Middle frontal gyrus (tissue), 1 donor: ENCODE data around the gene ELSPBP1.
"Not testable (repeated sequence)": the region's sequence is repeated elsewhere in the genome, so short reads cannot be mapped to it uniquely, and the experiment has no call there.

ENCODE experiments used
- DNase-seq: peaks from one replicate; pipeline ENCODE4 v3.0.0-alpha.2; 2015; ENCODE audit warnings: low spot score; ENCODE audit errors: extremely low spot score

Gene ELSPBP1

DNA sequence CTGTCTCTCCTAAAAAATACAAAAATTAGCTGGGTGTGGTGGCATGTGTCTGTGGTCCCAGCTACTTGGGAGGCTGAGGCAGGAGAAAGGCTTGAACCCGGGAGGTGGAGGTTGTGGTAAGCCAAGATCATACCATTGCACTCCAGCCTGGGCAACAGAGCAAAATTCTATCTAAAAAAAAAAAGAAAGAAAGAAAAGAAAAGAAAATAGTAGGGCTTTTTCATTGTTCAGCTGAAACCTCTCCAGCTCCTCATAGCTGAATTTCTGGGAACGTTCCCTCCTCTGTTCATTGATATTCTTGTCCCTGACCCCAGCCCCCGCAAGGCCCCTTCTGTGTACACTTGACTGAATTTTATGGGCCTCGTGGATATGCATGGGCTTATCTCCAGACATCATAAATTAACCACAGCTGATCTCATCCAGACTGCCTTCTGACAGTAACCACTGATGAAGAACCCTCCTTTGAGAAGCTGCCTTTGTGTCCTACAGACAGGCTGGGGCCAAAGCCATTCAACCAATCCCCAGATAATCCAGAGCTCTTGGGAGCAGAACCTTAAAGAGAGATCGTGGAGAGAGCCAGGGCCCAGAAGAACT lies at the start of gene ELSPBP1:
Gene ELSPBP1 (plus strand): TSS at position 424 of the 594 bp plus-strand sequence. CDS start 14,036 bp downstream, outside the sequence.
- DNase-seq: no peak

GRCh38 chr19:47949852-47950521 lies 44.4 kb upstream of the ELSPBP1 start:
- not testable (repeated sequence) for DNase-seq

- not testable (repeated sequence) for DNase-seq
Measured at GRCh38 chr19:47952132-47952531, 42.3 kb upstream of the ELSPBP1 start.

- not testable (repeated sequence) for DNase-seq
Measured at GRCh38 chr19:47955936-47956335, 38.5 kb upstream of the ELSPBP1 start.

- DNase-seq: no peak
Measured at GRCh38 chr19:47973529-47973928, 20.9 kb upstream of the ELSPBP1 start.

DNA sequence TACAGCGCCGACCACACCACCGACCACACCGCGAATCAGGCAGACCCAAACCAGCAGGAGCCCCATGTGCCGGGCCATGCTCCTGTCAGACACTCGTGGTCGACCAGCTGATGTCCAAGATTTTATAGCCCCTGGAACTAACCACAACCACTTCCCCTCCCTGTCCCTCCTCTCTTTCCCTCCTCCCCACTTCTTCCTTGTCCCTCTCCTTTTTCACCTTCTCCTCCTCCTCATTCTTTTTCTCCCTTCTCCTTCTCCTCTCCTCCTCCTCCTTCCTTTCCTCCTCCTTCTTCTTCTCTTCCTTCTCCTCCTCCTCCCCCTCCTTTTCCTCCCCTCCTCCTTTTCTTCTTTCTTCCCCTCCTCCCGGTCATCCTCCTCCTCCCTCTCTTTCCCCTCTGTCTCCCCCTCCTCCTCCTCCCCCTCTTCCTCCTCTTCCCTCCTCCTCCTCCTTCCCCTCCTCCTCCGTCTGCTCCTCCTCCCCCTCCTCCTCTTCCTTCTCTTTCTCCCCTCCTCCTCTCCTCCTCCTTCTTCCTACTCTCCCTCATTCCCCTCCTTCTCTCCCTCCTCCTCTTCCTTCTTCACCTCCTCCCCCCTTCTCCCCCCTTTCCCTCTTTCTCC lies 3.1 kb upstream of the ELSPBP1 start:
- no peak for DNase-seq

DNA sequence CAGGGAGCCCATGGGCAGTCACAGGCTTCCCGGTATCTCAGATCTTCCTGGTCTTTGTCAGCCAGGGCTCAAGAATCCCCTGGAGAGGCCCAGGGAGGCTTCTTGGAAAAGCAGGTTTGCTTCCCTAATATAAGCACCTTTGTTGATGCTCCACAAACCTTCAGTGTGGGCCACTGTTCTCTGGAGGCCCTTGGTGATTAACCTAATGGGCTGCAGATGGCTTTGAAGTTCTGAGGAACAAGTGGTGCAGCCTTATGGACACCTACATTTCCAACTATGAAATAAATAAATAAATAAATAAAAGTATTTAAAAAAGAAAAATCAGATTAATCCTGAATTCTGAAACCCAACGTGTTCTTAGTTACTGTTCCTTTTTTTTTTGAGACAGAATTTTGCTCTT lies 2.4 kb upstream of the ELSPBP1 start, which contains the start of gene BSPH1:
Gene BSPH1 (minus strand): TSS at position 101 of the 400 bp plus-strand sequence. CDS start 89 bp downstream, at position 12.
- DNase-seq: no peak

DNA sequence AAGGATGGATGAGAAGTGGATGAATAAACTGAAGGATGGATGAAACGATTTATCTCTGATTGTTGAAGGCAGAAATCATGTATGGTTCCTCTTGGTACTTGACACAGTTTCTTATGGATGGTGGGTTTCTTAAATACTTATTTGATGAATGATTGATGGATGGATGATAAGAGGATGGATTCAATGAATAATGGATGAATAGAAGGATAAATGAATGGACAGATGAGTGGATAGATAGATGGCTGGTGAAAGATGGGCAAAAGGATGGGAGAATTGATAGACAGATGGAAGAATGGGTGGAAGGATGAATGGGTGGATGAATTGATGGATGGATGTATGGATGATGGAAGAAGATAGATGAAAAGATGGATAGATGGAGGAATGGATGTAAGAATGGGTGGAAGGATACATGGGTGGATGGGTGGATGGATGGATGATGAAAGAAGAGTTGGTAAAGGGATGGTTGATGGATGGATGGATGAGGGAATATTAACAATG lies 1.8 kb downstream of the ELSPBP1 start:
- no peak for DNase-seq

- no peak for DNase-seq
Measured at GRCh38 chr19:47998800-47999199, 4.4 kb downstream of the ELSPBP1 start.

DNA sequence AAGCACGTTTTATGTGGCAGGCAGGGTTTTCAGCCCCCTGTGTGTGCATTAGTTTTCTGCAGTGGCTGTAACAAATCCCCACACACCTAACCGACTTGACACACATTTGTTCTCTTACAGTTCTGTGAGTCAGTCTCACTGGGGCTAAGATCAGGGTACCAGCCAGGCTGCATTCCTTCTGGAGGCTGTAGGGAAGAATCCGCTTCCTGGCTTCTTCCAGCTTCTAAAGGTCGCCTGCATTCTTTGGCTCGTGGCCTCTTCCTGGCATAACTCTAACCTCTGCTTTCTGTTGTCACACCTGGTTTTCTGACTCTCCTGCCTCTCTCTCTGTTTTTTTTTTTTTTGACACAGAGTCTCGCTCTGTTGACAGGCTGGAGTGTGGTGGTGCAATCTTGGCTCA lies 6.4 kb downstream of the ELSPBP1 start:
- no peak for DNase-seq

DNA sequence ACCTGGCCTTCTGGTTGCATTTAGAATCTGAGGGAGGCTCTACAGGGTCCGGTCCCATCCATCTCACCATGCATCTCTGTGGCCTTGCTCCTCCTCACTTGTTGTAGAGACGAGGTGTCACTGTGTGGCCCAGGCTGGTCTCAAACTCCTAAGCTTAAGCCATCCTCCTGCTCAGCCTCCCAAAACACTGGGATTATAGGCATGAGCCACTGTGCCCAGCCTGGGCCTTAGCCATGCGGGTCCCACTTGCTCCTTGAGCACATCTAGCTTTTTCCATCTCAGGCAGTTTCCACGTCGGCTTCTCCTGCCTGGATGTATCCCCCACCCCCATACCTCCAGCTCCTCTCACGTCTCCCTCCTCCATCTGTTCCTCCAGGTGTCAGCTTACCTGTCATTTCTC lies 9.8 kb downstream of the ELSPBP1 start:
- DNase-seq: no peak

DNA sequence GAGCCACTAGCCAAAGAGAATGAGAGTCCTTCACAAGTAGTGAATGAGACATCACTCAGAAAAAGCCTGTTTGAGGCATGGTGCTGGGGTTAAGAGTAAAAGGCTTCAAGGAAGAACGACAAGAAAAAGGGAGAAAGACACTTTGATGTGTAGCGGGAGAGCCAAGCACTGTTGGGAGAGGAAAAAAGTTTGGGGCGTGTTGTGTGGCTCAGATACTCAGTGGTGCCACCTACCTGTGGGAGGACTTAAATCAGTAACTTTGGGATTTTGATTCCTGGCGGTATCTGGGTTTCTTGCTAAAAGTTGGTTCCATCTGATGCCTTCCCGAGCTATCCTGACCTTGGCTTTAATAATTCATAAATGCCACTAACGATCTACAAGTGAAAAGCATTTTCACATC lies 12.3 kb downstream of the ELSPBP1 start:
- DNase-seq: no peak

DNA sequence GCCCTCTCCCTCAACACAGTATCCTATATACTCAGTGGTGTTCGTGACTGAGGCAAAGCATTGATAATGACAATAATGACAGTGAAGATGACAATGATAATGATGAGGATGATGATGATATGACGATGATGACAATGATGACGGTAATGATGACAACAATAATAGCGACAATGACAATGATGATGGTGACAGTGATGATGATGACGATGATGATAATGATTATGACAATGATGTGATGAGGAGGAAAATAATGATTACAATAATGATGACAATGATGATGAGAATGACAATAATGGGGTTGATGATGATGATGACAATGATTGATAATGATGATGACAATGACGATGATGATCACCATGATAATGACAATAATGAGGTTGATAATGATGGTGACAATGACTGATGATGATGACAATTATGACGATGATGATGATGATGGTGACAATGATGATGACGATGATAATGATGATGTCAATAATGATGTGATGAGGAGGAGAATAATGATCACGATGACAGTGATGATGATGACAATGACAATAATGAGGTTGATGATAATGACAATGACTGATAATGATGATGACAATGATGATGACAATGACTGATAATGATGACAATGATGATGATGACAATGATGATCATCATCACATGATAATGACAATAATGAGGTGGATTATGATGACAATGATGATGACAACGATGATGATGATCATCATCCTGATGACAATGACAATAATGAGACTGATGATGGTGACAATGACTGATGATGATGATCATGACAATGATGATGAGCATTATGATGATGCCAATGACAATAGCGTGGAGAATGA lies 16.7 kb downstream of the ELSPBP1 start:
- DNase-seq: no peak

GRCh38 chr19:48020686-48021085 lies 26.3 kb downstream of the ELSPBP1 start:
- DNase-seq: no peak

DNA sequence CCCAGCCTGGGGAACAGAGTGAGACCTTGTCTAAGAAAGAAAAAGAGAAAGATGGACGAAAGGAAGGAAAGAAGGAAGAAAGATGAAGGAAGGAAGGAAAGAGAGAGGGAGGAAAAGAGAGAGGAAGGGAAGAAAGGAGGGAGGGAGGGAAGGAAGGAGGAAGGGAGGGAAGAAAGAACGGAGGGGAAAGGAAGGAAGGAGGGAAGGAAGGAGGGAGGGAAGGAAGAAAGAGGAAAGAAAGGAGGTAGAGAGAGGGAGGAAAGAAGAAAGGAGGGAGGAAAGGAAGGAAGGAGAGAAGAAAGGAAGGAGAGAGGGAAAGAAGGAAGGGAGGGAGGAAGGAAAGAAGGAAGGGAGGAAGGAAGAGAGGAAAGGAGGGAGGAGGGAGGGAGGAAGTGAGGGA lies 28.6 kb downstream of the ELSPBP1 start:
- DNase-seq: no peak

GRCh38 chr19:48023518-48023917 lies 29.1 kb downstream of the ELSPBP1 start:
- no peak for DNase-seq

- no peak for DNase-seq
Measured at GRCh38 chr19:48025480-48025879, 31.0 kb downstream of the ELSPBP1 start.

DNA sequence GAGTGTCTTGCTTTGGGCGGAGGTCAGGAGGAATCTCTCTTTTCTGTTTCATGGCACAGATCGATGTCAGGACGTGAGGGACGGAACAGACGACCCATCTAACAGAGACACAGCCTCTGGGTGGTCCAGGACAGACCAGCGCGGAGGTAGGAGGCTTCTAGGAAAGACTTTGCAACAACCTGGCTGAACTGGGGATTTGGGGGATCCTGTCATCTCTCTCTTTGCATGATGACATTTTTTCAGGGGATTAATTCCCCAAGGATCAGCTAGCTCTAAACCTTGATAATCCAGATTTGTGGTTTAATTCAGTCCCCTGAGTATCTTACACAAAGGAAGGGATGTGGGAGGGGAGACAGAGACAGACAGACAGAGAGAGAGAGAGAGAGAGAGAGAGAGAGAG lies 35.0 kb downstream of the ELSPBP1 start:
- no peak for DNase-seq

DNA sequence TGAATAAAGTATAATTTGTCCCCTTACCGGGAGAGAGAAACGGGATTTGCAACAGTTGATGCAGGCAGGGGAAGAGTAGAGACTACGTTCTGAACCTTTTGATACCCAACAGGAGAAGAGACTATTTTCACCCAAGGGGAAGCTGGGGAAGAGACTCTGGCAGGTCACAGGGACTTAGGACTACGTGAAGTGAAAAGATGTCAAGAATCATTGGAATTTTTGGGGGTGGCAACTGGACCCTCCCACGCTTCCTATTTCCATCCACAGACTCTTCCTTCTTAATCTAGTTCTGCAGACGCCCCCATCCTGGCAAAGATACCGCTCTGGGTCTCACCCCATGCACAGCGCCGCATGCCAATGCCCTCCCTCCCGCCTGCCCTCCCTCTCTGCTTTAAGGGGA lies 35.6 kb downstream of the ELSPBP1 start:
- no peak for DNase-seq

DNA sequence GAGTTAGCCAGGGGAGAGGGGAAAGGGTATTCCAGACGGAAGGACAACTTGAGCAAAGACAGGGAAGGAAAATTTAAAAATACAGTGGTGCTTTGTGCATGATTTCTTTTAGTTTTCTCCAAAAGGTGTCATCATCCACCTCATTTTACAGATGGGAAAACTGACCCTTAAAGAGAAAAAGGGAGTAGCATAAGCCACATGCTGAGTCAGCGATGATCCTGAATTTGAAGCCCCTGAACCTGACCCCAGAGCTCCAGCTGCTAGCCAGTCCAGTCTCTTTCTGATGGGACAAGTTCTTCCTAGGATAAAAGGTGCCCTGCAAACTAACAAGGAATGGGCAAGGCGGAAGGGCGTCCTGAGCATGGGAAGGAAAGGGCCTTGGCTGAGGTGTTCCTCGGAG lies 39.2 kb downstream of the ELSPBP1 start:
- no peak for DNase-seq

DNA sequence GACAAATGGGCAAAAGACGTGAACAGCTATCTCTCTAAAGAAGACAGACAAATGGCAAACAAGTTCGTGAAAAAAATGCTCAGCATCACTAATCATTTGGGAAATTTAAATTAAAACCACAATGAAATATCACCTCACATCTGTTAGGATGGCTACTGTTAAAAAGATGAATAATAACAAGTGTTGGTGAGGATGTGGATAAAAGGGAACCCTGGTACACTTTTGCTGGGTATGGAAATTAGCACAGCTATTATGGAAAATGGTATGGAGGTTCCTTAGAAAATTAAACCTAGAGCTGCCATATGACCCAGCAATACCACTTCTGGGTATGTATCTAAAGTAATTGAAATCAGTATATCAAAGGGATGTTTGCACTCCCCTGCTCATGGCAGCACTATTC lies 42.3 kb downstream of the ELSPBP1 start:
- no peak for DNase-seq
